Left lung (tissue), 10 donors: Measurements from ENCODE around the gene CLN5. TPM values are rescaled to one million over a fixed set of nuclear protein-coding genes. Genes with fewer than 3 reads are reported as not detected.
A peak's percentile ranks its signal among the peaks of the same experiment; 100 is the strongest.

ENCODE experiments used
- ATAC-seq: fragments of 200-7000 bp; cut with Tn5 transposase; one replicate; pipeline ENCODE4 v1.9.1; 2020; ENCODE audit warnings: moderate library complexity
- DNase-seq, 4 donors: peaks; one replicate each; pipeline ENCODE4 v3.0.0-alpha.2; 2013 to 2020
- H3K27ac ChIP-seq, 2 donors: fragments of 200-600 bp; sonication (generic) in 1 of 2; one replicate each; pipeline versions ENCODE4 v1.5.0 to v1.8.0; 2020 to 2021
- H3K27me3 ChIP-seq, 2 donors: fragments of 200-600 bp; sonication (generic) in 1 of 2; one replicate each; pipeline versions ENCODE4 v1.5.0 to v1.8.0; 2020 to 2021
- H3K36me3 ChIP-seq, 2 donors: fragments of 200-600 bp; sonication (generic) in 1 of 2; one replicate each; pipeline versions ENCODE4 v1.5.0 to v1.8.0; 2020 to 2021
- H3K4me1 ChIP-seq, 2 donors: fragments of 200-600 bp; one replicate each; pipeline ENCODE4 v1.8.0; 2021
- H3K4me3 ChIP-seq, 2 donors: fragments of 200-600 bp; sonication (generic) in 1 of 2; one replicate each; pipeline versions ENCODE4 v1.5.0 to v1.8.0; 2020 to 2021; ENCODE audit warnings: mild to moderate bottlenecking in 1 of 2
- H3K9me3 ChIP-seq, 2 donors: fragments of 200-600 bp; sonication (generic) in 1 of 2; one replicate each; pipeline versions ENCODE4 v1.5.0 to v1.8.0; 2020 to 2021
- CTCF ChIP-seq, 2 donors: fragments of 200-600 bp; sonication (generic) in 1 of 2; IDR thresholded peaks; one replicate each; pipeline versions ENCODE4 v1.5.0 to v1.8.0; 2021; ENCODE audit warnings: antibody characterized with exemption in 2 of 2
- intact Hi-C, 2 donors: fragments of 100-400 bp; cut with DNase I; formaldehyde crosslinking; loops; one replicate each; pipeline versions ENCODE4 v1.11.2 to v1.14.2; 2022
- polyA plus RNA-seq, 6 donors: library from polyadenylated mRNA; unstranded; fragments of 120-200 nt; gene quantifications; one replicate each; pipeline ENCODE4 v1.2.1, GENCODE V29; 2013; ENCODE audit not compliant: insufficient read length in 6 of 6
- total RNA-seq, 2 donors: library from RNA; stranded (reverse); fragmentation: NEBNext Ultra II Directional; extraction: Animal tissue kit (Norgen Biotek cat#: 25700); gene quantifications; one replicate each; pipeline ENCODE4 v1.2.1, GENCODE V29; 2021
- donor health status: DM: no; HTN: yes; CAD: no.
- donor health status: DM: no; HTN: no; CAD: no.

CLN5 gene
- total and polyA plus RNA-seq, 8 donors: 34.0 to 43.4 (median 40.4) TPM

DNA sequence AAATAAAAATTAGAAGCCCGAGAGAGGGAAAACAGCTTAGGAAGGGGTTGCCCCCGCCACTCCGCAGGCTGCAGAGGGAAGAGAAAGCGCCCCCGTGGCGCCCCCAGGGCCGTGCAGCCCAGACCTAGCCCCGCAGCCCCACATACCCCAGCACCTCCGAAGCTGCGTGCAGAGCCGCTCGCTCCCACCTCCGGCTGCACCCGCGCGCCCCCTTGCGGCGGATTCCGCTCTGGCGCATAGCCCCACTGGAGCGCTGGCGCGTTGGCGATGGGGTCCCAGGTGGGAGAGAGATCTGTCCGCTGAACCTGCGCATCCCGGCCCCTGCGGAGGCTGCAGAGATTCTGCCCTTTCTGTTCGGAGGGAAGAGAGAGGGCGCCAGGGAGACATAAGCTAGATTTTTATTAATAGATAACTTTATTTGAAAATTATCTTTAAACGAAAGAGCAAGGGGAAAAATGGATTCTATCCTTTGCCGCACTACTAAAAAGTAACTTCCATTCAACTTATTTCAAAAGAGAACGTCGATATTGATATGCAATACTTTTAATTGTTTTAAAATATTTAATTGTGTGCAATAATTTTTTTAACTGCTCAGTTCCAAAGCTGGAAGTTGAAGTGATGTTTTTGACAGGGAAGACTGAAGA is 11.7 kb upstream of the CLN5 start:
- Histone ChIP-seq H3K9me3 (no peaks in the 10 kb centered on the region), H3K4me1 (peaks cover 7 to 10% of the 10 kb centered on the region in 2 donors), H3K27ac (no peak overlapping the region), H3K27me3 (peaks cover 6 to 49% of the 10 kb centered on the region in 2 donors), H3K4me3 (peak overlapping the region; percentile 8 to 15), H3K36me3 (no peaks in the 10 kb centered on the region)
- peak; percentile 97 to 98 for TF ChIP-seq CTCF (IDR thresholded peaks at IDR 0.05)
- DNase-seq: peak; percentile 56 to 99 (median 82)
- ATAC-seq: peak; percentile 100
- intact Hi-C loops: no loop called here

- Histone ChIP-seq H3K27me3 (peaks cover 6 to 38% of the 10 kb centered on the region in 2 donors), H3K9me3 (no peaks in the 10 kb centered on the region), H3K27ac (no peak overlapping the region), H3K4me3 (no peak overlapping the region), H3K36me3 (no peaks in the 10 kb centered on the region), H3K4me1 (peaks cover 7 to 10% of the 10 kb centered on the region in 2 donors)
- DNase-seq (no peak), ATAC-seq (no peak)
- intact Hi-C loops: no loop called here
- no peak for TF ChIP-seq CTCF (IDR thresholded peaks at IDR 0.05)
Measured at GRCh38 chr13:76982061-76982460, 9.8 kb upstream of the CLN5 start.

DNA sequence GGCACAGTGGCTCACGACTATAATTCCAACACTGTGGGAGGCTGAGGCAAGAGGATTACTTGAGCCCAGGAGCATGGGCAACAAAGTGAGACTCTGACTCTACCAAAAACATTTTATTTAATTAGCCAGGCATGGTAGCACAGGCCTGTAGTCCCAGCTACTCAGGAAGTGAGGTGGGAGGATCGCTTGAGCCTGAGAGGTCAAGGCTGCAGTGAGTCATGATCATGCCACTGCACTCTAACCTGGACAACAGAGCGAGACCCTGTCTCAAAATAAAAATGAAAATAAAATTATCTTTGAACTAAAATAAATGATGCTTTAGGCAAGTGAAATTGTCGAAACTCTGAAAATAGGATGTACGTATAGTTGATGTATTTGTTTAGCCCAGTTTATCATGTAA is 8.2 kb upstream of the CLN5 start:
- no peak overlapping the region for H3K27ac ChIP-seq
- no peak for ATAC-seq
- intact Hi-C loops: no loop called here

GRCh38 chr13:76991432-76991795 is 467 bp upstream of the CLN5 start:
- peaks cover 0 to 6% of the 10 kb centered on the region in 2 donors for H3K36me3 ChIP-seq
- ATAC-seq: peak; percentile 16
- H3K9me3 ChIP-seq: no peaks in the 10 kb centered on the region
- intact Hi-C loops: no loop called here
- TF ChIP-seq CTCF (IDR thresholded peaks at IDR 0.05): no peak
- peaks cover 0 to 30% of the 10 kb centered on the region in 2 donors for H3K4me1 ChIP-seq
- DNase-seq: peak in 2 of 4 donors; percentile 26 to 43
- H3K4me3 ChIP-seq: peak overlapping the region; percentile 59 to 79
- peak overlapping the region; percentile 86 to 93 for H3K27ac ChIP-seq
- no peaks in the 10 kb centered on the region for H3K27me3 ChIP-seq

More for the DNA sequence above, 8.2 kb upstream of the CLN5 start:
- no peaks in the 10 kb centered on the region for H3K36me3 ChIP-seq
- no peaks in the 10 kb centered on the region for H3K9me3 ChIP-seq
- no peak overlapping the region for H3K4me3 ChIP-seq
- DNase-seq: no peak
- peaks cover 6 to 29% of the 10 kb centered on the region in 2 donors for H3K27me3 ChIP-seq
- H3K4me1 ChIP-seq: peaks cover 7 to 10% of the 10 kb centered on the region in 2 donors
- TF ChIP-seq CTCF (IDR thresholded peaks at IDR 0.05): no peak

GRCh38 chr13:76992548-76993001 is 694 bp downstream of the CLN5 start:
- H3K4me3 ChIP-seq: peak overlapping the region; percentile 59 to 79
- intact Hi-C loops: no loop called here
- H3K27me3 ChIP-seq: no peaks in the 10 kb centered on the region
- peaks cover 0 to 17% of the 10 kb centered on the region in 2 donors for H3K36me3 ChIP-seq
- peak overlapping the region; percentile 86 to 93 for H3K27ac ChIP-seq
- H3K4me1 ChIP-seq: peaks cover 0 to 30% of the 10 kb centered on the region in 2 donors
- ATAC-seq: peak; percentile 28
- TF ChIP-seq CTCF (IDR thresholded peaks at IDR 0.05): no peak
- peak in 3 of 4 donors; percentile 34 to 47 (median 44) for DNase-seq
- no peaks in the 10 kb centered on the region for H3K9me3 ChIP-seq
